Measurements from ENCODE around the gene GPBP1L1. TPM values are rescaled to one million over a fixed set of nuclear protein-coding genes. Genes with fewer than 3 reads are reported as not detected.

GPBP1L1 gene
- total and polyA plus RNA-seq, 2 donors (not counting 1 experiment from before 2014, with no cell fraction given) = 77.2 to 104 TPM

DNA sequence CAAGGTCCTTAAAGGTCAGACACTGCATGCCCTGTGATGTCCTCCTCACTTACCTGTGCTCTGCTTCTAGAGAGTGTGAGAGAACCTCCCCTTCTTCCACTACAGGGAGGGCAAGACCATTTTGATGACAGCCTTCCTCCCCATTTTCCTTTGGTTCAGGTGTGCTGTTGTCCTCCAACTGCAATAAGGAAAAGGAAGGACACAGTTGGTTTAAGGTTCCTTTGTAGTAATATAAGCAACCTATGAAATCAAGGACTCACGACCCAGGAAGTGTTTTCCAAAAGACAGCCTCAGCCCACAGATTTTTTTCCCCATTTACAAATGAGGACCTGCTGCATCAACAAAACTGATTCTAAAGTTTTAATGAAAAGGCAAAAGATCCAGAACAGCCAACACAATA lies 55.9 kb downstream of the GPBP1L1 start:
- Histone ChIP-seq H3K79me2 (ENCODE audit: control insufficient read depth, insufficient read depth, low read length) (no peaks in the 10 kb centered on the region), H3K9me3 (ENCODE audit: control insufficient read depth, insufficient read depth, low read depth, low read length) (no peaks in the 10 kb centered on the region), H3K36me3 (ENCODE audit: control insufficient read depth, insufficient read depth, low read length) (peaks cover 11% of the 10 kb centered on the region), H3K4me2 (ENCODE audit: extremely low read depth, insufficient read depth, low read length) (no peak overlapping the region), H3K4me3 (replicated peaks in 1 of 4; ENCODE audit: control extremely low read depth in 1 of 4, insufficient read depth in 1 of 4, low read depth in 3 of 4, low read length in 4 of 4) (no peak overlapping the region), H3K9ac (ENCODE audit: insufficient read depth, low read length) (no peak overlapping the region), H4K20me1 (ENCODE audit: control insufficient read depth, extremely low read depth, insufficient read depth, low read length) (no peaks in the 10 kb centered on the region), H3K4me1 (ENCODE audit: control insufficient read depth, extremely low read depth, insufficient read depth, low read length) (no peaks in the 10 kb centered on the region), H3K27me3 (ENCODE audit: control insufficient read depth, insufficient read depth, low read length) (no peaks in the 10 kb centered on the region), H2AFZ (ENCODE audit: low read length) (no peak overlapping the region), H3K27ac (ENCODE audit: insufficient read depth, low read length) (no peak overlapping the region)
- DNase-seq (ENCODE audit: low read depth in 2 of 2) = no peak
- no peak for TF ChIP-seq EZH2 (IDR thresholded peaks at IDR 0.05; ENCODE audit: low read length, missing control alignments)
- TF ChIP-seq, protein P1, sequence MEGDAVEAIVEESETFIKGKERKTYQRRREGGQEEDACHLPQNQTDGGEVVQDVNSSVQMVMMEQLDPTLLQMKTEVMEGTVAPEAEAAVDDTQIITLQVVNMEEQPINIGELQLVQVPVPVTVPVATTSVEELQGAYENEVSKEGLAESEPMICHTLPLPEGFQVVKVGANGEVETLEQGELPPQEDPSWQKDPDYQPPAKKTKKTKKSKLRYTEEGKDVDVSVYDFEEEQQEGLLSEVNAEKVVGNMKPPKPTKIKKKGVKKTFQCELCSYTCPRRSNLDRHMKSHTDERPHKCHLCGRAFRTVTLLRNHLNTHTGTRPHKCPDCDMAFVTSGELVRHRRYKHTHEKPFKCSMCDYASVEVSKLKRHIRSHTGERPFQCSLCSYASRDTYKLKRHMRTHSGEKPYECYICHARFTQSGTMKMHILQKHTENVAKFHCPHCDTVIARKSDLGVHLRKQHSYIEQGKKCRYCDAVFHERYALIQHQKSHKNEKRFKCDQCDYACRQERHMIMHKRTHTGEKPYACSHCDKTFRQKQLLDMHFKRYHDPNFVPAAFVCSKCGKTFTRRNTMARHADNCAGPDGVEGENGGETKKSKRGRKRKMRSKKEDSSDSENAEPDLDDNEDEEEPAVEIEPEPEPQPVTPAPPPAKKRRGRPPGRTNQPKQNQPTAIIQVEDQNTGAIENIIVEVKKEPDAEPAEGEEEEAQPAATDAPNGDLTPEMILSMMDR (conservative IDR thresholded peaks at IDR 0.05 in 1 of 2, IDR thresholded peaks at IDR 0.05 in 1 of 2; ENCODE audit: low read depth in 1 of 2, low read length in 2 of 2) = no peak

DNA sequence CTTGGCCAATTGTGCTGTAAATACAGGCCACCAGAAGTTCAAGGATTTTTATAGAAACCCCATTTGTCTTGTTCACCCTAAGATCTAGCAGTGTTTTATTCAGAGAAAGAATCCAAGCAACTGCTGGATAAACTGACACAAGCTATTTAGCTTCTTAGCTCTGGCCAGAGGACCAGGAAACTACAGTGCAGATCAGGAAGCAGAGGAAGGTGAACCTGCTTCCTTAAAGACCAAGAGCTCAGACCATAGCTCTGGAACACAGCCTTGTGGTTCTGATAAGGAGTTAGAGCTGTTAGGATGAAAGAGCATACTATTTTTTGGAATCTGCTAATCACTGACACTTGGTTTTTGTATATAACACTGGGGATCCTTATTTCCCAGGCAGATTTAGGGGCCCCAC lies 57.3 kb downstream of the GPBP1L1 start:
- H3K9me3 ChIP-seq (ENCODE audit: control insufficient read depth, insufficient read depth, low read depth, low read length) = no peaks in the 10 kb centered on the region
- TF ChIP-seq, protein P1 (conservative IDR thresholded peaks at IDR 0.05 in 1 of 2, IDR thresholded peaks at IDR 0.05 in 1 of 2; ENCODE audit: low read depth in 1 of 2, low read length in 2 of 2) = no peak
- no peak for TF ChIP-seq EZH2 (IDR thresholded peaks at IDR 0.05; ENCODE audit: low read length, missing control alignments)
- H3K79me2 ChIP-seq (ENCODE audit: control insufficient read depth, insufficient read depth, low read length) = no peaks in the 10 kb centered on the region
- H3K9ac ChIP-seq (ENCODE audit: insufficient read depth, low read length) = no peak overlapping the region
- no peaks in the 10 kb centered on the region for H3K27me3 ChIP-seq (ENCODE audit: control insufficient read depth, insufficient read depth, low read length)
- no peak overlapping the region for H3K4me3 ChIP-seq (replicated peaks in 1 of 4; ENCODE audit: control extremely low read depth in 1 of 4, insufficient read depth in 1 of 4, low read depth in 3 of 4, low read length in 4 of 4)
- no peak overlapping the region for H3K27ac ChIP-seq (ENCODE audit: insufficient read depth, low read length)
- peaks cover 8% of the 10 kb centered on the region for H3K36me3 ChIP-seq (ENCODE audit: control insufficient read depth, insufficient read depth, low read length)
- H3K4me2 ChIP-seq (ENCODE audit: extremely low read depth, insufficient read depth, low read length) = no peak overlapping the region
- no peak for DNase-seq (ENCODE audit: low read depth in 2 of 2)
- H3K4me1 ChIP-seq (ENCODE audit: control insufficient read depth, extremely low read depth, insufficient read depth, low read length) = no peaks in the 10 kb centered on the region
- no peaks in the 10 kb centered on the region for H4K20me1 ChIP-seq (ENCODE audit: control insufficient read depth, extremely low read depth, insufficient read depth, low read length)
- no peak overlapping the region for H2AFZ ChIP-seq (ENCODE audit: low read length)

DNA sequence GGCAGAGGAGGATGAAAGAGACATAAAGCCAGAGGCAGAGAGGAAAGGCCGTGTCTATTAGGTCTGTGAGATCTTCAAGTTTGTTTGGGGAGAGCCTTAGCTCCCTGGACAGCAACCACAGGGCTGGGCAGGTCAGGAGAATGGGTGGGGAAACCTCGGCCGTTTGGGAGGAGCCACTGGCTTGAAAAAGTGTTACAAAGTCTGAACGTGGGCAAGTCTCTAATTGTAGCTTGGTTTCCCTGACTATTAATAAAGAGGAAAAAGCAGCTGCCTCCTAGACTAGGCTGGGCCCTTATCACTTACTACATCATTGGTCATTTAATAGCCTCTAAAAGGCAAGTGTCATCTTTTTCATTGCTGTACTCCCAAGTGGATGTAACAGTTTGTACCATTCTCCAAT lies 62.4 kb downstream of the GPBP1L1 start, which contains the start of gene CCDC17:
TSS of gene CCDC17 (minus strand) at position 83 of the 400 bp plus-strand sequence. CDS start 145 bp downstream, outside the sequence.
- no peak within 1 kb of the TSS for H3K4me2 ChIP-seq (ENCODE audit: extremely low read depth, insufficient read depth, low read length)
- peak in 1 of 2 donors; percentile 22 for DNase-seq (ENCODE audit: low read depth in 2 of 2)
- no peaks in the 10 kb centered on the region for H3K79me2 ChIP-seq (ENCODE audit: control insufficient read depth, insufficient read depth, low read length)
- no peak for TF ChIP-seq EZH2 (IDR thresholded peaks at IDR 0.05; ENCODE audit: low read length, missing control alignments)
- TF ChIP-seq, protein P1 (conservative IDR thresholded peaks at IDR 0.05 in 1 of 2, IDR thresholded peaks at IDR 0.05 in 1 of 2; ENCODE audit: low read depth in 1 of 2, low read length in 2 of 2) = no peak
- H3K27me3 ChIP-seq (ENCODE audit: control insufficient read depth, insufficient read depth, low read length) = no peaks in the 10 kb centered on the region
- H3K4me1 ChIP-seq (ENCODE audit: control insufficient read depth, extremely low read depth, insufficient read depth, low read length) = peaks cover 2% of the 10 kb centered on the region
- no peak within 1 kb of the TSS for H3K27ac ChIP-seq (ENCODE audit: insufficient read depth, low read length)
- H3K9me3 ChIP-seq (ENCODE audit: control insufficient read depth, insufficient read depth, low read depth, low read length) = no peaks in the 10 kb centered on the region
- H4K20me1 ChIP-seq (ENCODE audit: control insufficient read depth, extremely low read depth, insufficient read depth, low read length) = no peaks in the 10 kb centered on the region
- H2AFZ ChIP-seq (ENCODE audit: low read length) = no peak within 1 kb of the TSS
- H3K4me3 ChIP-seq (replicated peaks in 1 of 4; ENCODE audit: control extremely low read depth in 1 of 4, insufficient read depth in 1 of 4, low read depth in 3 of 4, low read length in 4 of 4) = no peak within 1 kb of the TSS
- H3K36me3 ChIP-seq (ENCODE audit: control insufficient read depth, insufficient read depth, low read length) = peaks cover 7% of the 10 kb centered on the region
- H3K9ac ChIP-seq (ENCODE audit: insufficient read depth, low read length) = no peak within 1 kb of the TSS

Measured in fibroblast of lung (primary cell).